SK-N-SH (cell line): Measurements from ENCODE around the gene VTCN1. TPM values are rescaled to one million over a fixed set of nuclear protein-coding genes. Genes with fewer than 3 reads are reported as not detected.

Experiments used
- CTCF ChIA-PET: fragments of 300-600, 350-600 bp; formaldehyde crosslinking; extraction: SDS; loops from one replicate; lab custom pipeline; 2021; lab: Yijun Ruan, JAX
- POLR2A ChIA-PET: fragments of 350-600 bp; sonication (Branson Sonifier 250); formaldehyde crosslinking; extraction: SDS; loops from one replicate; lab custom pipeline; 2020; ENCODE audit warnings: antibody characterized with exemption, inconsistent platforms; lab: Yijun Ruan, JAX
- DNase-seq: peaks from one replicate; pipeline ENCODE4 v3.0.0; 2012
- H2AFZ ChIP-seq: fragments of 200-600 bp; sonication (generic); 2 replicates; pipeline ENCODE4 v1.8.1; 2016; ENCODE audit warnings: antibody characterized with exemption, mild to moderate bottlenecking, low read depth
- H3F3A ChIP-seq: fragments of 200-600 bp; sonication (generic); replicated peaks from 2 replicates; pipeline ENCODE3; 2016; ENCODE audit warnings: antibody characterized with exemption, mild to moderate bottlenecking; ENCODE audit not compliant: insufficient read depth
- H3K27ac ChIP-seq, 2 experiments: fragments of 200-500 bp in 1 of 2; fragments of 200-600 bp in 1 of 2; sonication (Bioruptor generic) in 1 of 2; sonication (generic), shearing (Covaris generic) in 1 of 2; 2 replicates each; pipeline versions ENCODE4 v1.5.1 to v1.6.1; 2014 to 2016; ENCODE audit warnings: low read depth in 2 of 2, inconsistent platforms in 1 of 2, low read length in 1 of 2, mild to moderate bottlenecking in 1 of 2, mixed read lengths in 1 of 2
- H3K27me3 ChIP-seq: fragments of 200-600 bp; sonication (generic), shearing (Covaris generic); 2 replicates; pipeline ENCODE4 v1.6.1; 2016; ENCODE audit warnings: mixed run types; ENCODE audit not compliant: insufficient read depth
- H3K36me3 ChIP-seq, 2 experiments: fragments of 200-500 bp in 1 of 2; fragments of 200-600 bp in 1 of 2; sonication (Bioruptor generic) in 1 of 2; sonication (generic) in 1 of 2; replicated peaks in 1 of 2; 2 replicates each; pipeline versions ENCODE3 to v1.5.1; 2014 to 2016; ENCODE audit warnings: low read length in 1 of 2, mild to moderate bottlenecking in 1 of 2; ENCODE audit not compliant: insufficient read depth in 2 of 2, control insufficient read depth in 1 of 2
- H3K4me1 ChIP-seq, 2 experiments: fragments of 200-500 bp in 1 of 2; fragments of 200-600 bp in 1 of 2; sonication (Bioruptor generic) in 1 of 2; sonication (generic), shearing (Covaris generic) in 1 of 2; 2 replicates each; pipeline versions ENCODE4 v1.5.1 to v1.6.1; 2014 to 2016; ENCODE audit warnings: low read depth in 1 of 2, low read length in 1 of 2, mixed run types in 1 of 2; ENCODE audit not compliant: insufficient read depth in 2 of 2, control insufficient read depth in 1 of 2
- H3K4me2 ChIP-seq: fragments of 200-600 bp; sonication (generic), shearing (Covaris generic); 2 replicates; pipeline ENCODE4 v1.6.1; 2017; ENCODE audit warnings: mixed run types
- H3K4me3 ChIP-seq, 2 experiments: fragments of 200-500 bp in 1 of 2; fragments of 200-600 bp in 1 of 2; sonication (Bioruptor generic) in 1 of 2; sonication (generic), shearing (Covaris generic) in 1 of 2; 2 replicates each; pipeline versions ENCODE4 v1.5.1 to v1.8.1; 2014 to 2016; ENCODE audit warnings: low read depth in 2 of 2, inconsistent platforms in 1 of 2, low read length in 1 of 2, mild to moderate bottlenecking in 1 of 2, mixed read lengths in 1 of 2, moderate library complexity in 1 of 2
- H3K79me2 ChIP-seq: fragments of 200-600 bp; sonication (generic); 2 replicates; pipeline ENCODE4 v1.8.1; 2017; ENCODE audit warnings: mild to moderate bottlenecking; ENCODE audit not compliant: insufficient read depth
- H3K9ac ChIP-seq: fragments of 200-600 bp; sonication (generic); 2 replicates; pipeline ENCODE4 v1.6.1; 2017; ENCODE audit warnings: mixed run types
- H3K9me2 ChIP-seq: fragments of 200-600 bp; sonication (generic); 2 replicates; pipeline ENCODE4 v1.6.1; 2017; ENCODE audit warnings: mixed run types
- H3K9me3 ChIP-seq: fragments of 200-600 bp; sonication (generic); 2 replicates; pipeline ENCODE4 v1.6.1; 2017; ENCODE audit warnings: mixed run types, mild to moderate bottlenecking, moderate library complexity
- H4K20me1 ChIP-seq: fragments of 200-600 bp; sonication (generic); 2 replicates; pipeline ENCODE4 v1.6.1; 2017; ENCODE audit warnings: mild to moderate bottlenecking, mixed run types; ENCODE audit not compliant: insufficient read depth
- CHD2 ChIP-seq: fragments of 150-350 bp; IDR thresholded peaks from 2 replicates; pipeline ENCODE4 v1.6.1; 2018; ENCODE audit warnings: low read length; ENCODE audit not compliant: partially characterized antibody
- CTCF ChIP-seq: fragments of 200-600 bp; sonication (generic); IDR thresholded peaks from 2 replicates; pipeline ENCODE4 v1.6.1; 2017; ENCODE audit warnings: antibody characterized with exemption, mild to moderate bottlenecking, moderate library complexity
- ELF1 ChIP-seq: IDR thresholded peaks from 2 replicates; pipeline ENCODE4 v1.4.0; 2012
- EZH2phosphoT487 ChIP-seq: fragments of 200-600 bp; sonication (generic); IDR thresholded peaks from 2 replicates; pipeline ENCODE4 v1.6.1; 2017; ENCODE audit warnings: low read depth, mixed run types, mild to moderate bottlenecking, antibody characterized with exemption, moderate library complexity, borderline replicate concordance
- FOSL2 ChIP-seq: IDR thresholded peaks from 2 replicates; pipeline ENCODE4 v1.4.0; 2012; ENCODE audit warnings: low read depth, mild to moderate bottlenecking, moderate library complexity, borderline replicate concordance
- GABPA ChIP-seq: IDR thresholded peaks from 2 replicates; pipeline ENCODE4 v1.4.0; 2012; ENCODE audit warnings: low read depth, mild to moderate bottlenecking
- MAX ChIP-seq: IDR thresholded peaks from 2 replicates; pipeline ENCODE4 v1.4.0; 2012; ENCODE audit warnings: low read depth
- MEF2A ChIP-seq: IDR thresholded peaks from 2 replicates; pipeline ENCODE4 v1.4.0; 2012; ENCODE audit warnings: low read depth, borderline replicate concordance
- NFIC ChIP-seq: IDR thresholded peaks from 2 replicates; pipeline ENCODE4 v1.4.0; 2012; ENCODE audit warnings: borderline replicate concordance
- RAD21 ChIP-seq: IDR thresholded peaks from 2 replicates; pipeline ENCODE4 v1.6.1; 2012; ENCODE audit warnings: mild to moderate bottlenecking, low read length
- RCOR1 ChIP-seq: fragments of 150-350 bp; IDR thresholded peaks from 2 replicates; pipeline ENCODE4 v1.6.1; 2017; ENCODE audit warnings: antibody characterized with exemption, low read length
- REST ChIP-seq: IDR thresholded peaks from 2 replicates; pipeline ENCODE4 v1.6.1; 2012; ENCODE audit warnings: mild to moderate bottlenecking, low read depth, low read length, moderate library complexity
- RXRA ChIP-seq: IDR thresholded peaks from 2 replicates; pipeline ENCODE4 v1.4.0; 2012; ENCODE audit warnings: low read depth, mild to moderate bottlenecking, borderline replicate concordance
- SIN3A ChIP-seq: IDR thresholded peaks from 2 replicates; pipeline ENCODE4 v1.6.1; 2012; ENCODE audit warnings: low read depth, mild to moderate bottlenecking, low read length, moderate library complexity, borderline replicate concordance
- TAF1 ChIP-seq: IDR thresholded peaks from 2 replicates; pipeline ENCODE4 v1.6.1; 2012; ENCODE audit warnings: low read depth, mild to moderate bottlenecking, low read length, moderate library complexity, borderline replicate concordance
- TCF12 ChIP-seq: IDR thresholded peaks from 2 replicates; pipeline ENCODE4 v1.4.0; 2012
- TEAD4 ChIP-seq: IDR thresholded peaks from 2 replicates; pipeline ENCODE4 v1.4.0; 2012; ENCODE audit warnings: mild to moderate bottlenecking, borderline replicate concordance; ENCODE audit not compliant: insufficient read depth
- USF1 ChIP-seq: IDR thresholded peaks from 2 replicates; pipeline ENCODE4 v1.4.0; 2012; ENCODE audit warnings: low read depth, borderline replicate concordance
- YY1 ChIP-seq: IDR thresholded peaks from 2 replicates; pipeline ENCODE4 v1.4.0; 2012; ENCODE audit warnings: low read depth, mild to moderate bottlenecking
- ZBTB33 ChIP-seq: IDR thresholded peaks from 2 replicates; pipeline ENCODE4 v1.4.0; 2012; ENCODE audit warnings: low read depth, borderline replicate concordance
- WGBS: methylation state at CpG from one replicate; pipeline ENCODE4 v1.1.6; 2017; ENCODE audit warnings: low lambda C conversion rate; 5-methylcytosine and 5-hydroxymethylcytosine counted together
- polyA plus RNA-seq, 3 experiments: library from polyadenylated mRNA; depleted of rRNA; stranded (reverse); fragments of >200 nt; gene quantifications; 2 replicates each; pipeline ENCODE4 v1.2.3, GENCODE V29; 2012

Gene VTCN1
- polyA plus RNA-seq, 1 of the 3 experiments (the other 2 are of a cell fraction), result not detected

- POLR2A ChIA-PET, result no interaction called here
- Histone ChIP-seq H2AFZ (no peak overlapping the region), H3K4me3 (no peak overlapping the region), H3K27ac (no peak overlapping the region), H3K9me2 (no peaks in the 10 kb centered on the region), H3K4me1 (no peaks in the 10 kb centered on the region), H4K20me1 (no peaks in the 10 kb centered on the region), H3K27me3 (no peaks in the 10 kb centered on the region), H3F3A (no peaks in the 10 kb centered on the region), H3K36me3 (no peaks in the 10 kb centered on the region), H3K79me2 (no peaks in the 10 kb centered on the region), H3K9me3 (no peaks in the 10 kb centered on the region), H3K9ac (no peak overlapping the region), H3K4me2 (no peak overlapping the region)
- no peak for DNase-seq
- TF ChIP-seq SIN3A (no peak), TAF1 (no peak), ZBTB33 (no peak), USF1 (no peak), CHD2 (no peak), TEAD4 (no peak), YY1 (no peak), MEF2A (no peak), REST (no peak), TCF12 (no peak), GABPA (no peak), CTCF (no peak), EZH2phosphoT487 (no peak), NFIC (no peak), ELF1 (no peak), RAD21 (no peak), MAX (no peak), FOSL2 (no peak), RCOR1 (no peak), RXRA (no peak)
- WGBS, result 61% methylated on average over 5 of the region's 5 CpGs
- CTCF ChIA-PET, result no interaction called here
These were observed 22.4 kb downstream of the VTCN1 start for GRCh38 chr1:117188170-117188815.
